HepG2 (cell line): ENCODE results near the gene THRAP3. TPM values are rescaled to one million over a fixed set of nuclear protein-coding genes. Genes with fewer than 3 reads are reported as not detected.

Experiments
- BATF2 ChIP-seq: sonication (generic); formaldehyde crosslinking; IDR thresholded peaks from 2 replicates; pipeline ENCODE4 v1.8.0; 2022; ENCODE audit warnings: mild to moderate bottlenecking, missing genetic modification reagents, moderate library complexity
- FOXK1 ChIP-seq: sonication (generic); formaldehyde crosslinking; IDR thresholded peaks from 2 replicates; pipeline ENCODE4 v1.4.0; 2020; ENCODE audit warnings: low read depth, missing genetic modification reagents, borderline replicate concordance
- GATAD1 ChIP-seq: IDR thresholded peaks from 2 replicates; pipeline ENCODE4 v1.6.1; 2016; ENCODE audit warnings: missing genetic modification reagents, missing compliant biosample characterization
- GPN1 ChIP-seq: sonication (generic); formaldehyde crosslinking; IDR thresholded peaks from 2 replicates; pipeline ENCODE4 v1.5.1; 2020; ENCODE audit warnings: missing genetic modification reagents, borderline replicate concordance
- HCFC1 ChIP-seq: fragments of 150-350 bp; IDR thresholded peaks from 2 replicates; pipeline ENCODE4 v1.6.1; 2014; ENCODE audit warnings: low read depth, low read length
- HOXA9 ChIP-seq: sonication (generic); formaldehyde crosslinking; IDR thresholded peaks from 2 replicates; pipeline ENCODE4 v1.8.1; 2022; ENCODE audit warnings: missing genetic modification reagents, mild to moderate bottlenecking, moderate library complexity, borderline replicate concordance
- RAD51 ChIP-seq: fragments of 450-650 bp; IDR thresholded peaks from 2 replicates; pipeline ENCODE4 v1.6.1; 2016; ENCODE audit warnings: borderline replicate concordance
- SOX13 ChIP-seq, 3 experiments: fragments of 450-650 bp in 1 of 3; sonication (generic) in 1 of 3; formaldehyde crosslinking in 1 of 3; IDR thresholded peaks in 2 of 3; conservative IDR thresholded peaks in 1 of 3; 2 replicates each; pipeline versions ENCODE4 v1.5.0 to v1.6.1; 2016 to 2020; ENCODE audit warnings: antibody characterized with exemption in 1 of 3, mild to moderate bottlenecking in 1 of 3, missing compliant biosample characterization in 1 of 3, missing genetic modification reagents in 1 of 3, moderate library complexity in 1 of 3
- TMF1 ChIP-seq: sonication (generic); formaldehyde crosslinking; IDR thresholded peaks from 2 replicates; pipeline ENCODE4 v1.8.1; 2022; ENCODE audit warnings: low read depth, missing genetic modification reagents
- TRIM24 ChIP-seq: sonication (generic); formaldehyde crosslinking; IDR thresholded peaks from 2 replicates; pipeline ENCODE4 v1.8.0; 2022; ENCODE audit warnings: mild to moderate bottlenecking, missing genetic modification reagents
- UBTF ChIP-seq: sonication (generic); formaldehyde crosslinking; IDR thresholded peaks from 2 replicates; pipeline ENCODE4 v1.4.0; 2020; ENCODE audit warnings: mild to moderate bottlenecking, missing genetic modification reagents
- ZBTB1 ChIP-seq: sonication (generic); formaldehyde crosslinking; IDR thresholded peaks from 2 replicates; pipeline ENCODE4 v1.4.0; 2020; ENCODE audit warnings: missing genetic modification reagents, borderline replicate concordance
- ZFP1 ChIP-seq: IDR thresholded peaks from 2 replicates; pipeline ENCODE4 v1.6.1; 2016
- ZNF317 ChIP-seq: sonication (generic); formaldehyde crosslinking; IDR thresholded peaks from 2 replicates; pipeline ENCODE4 v1.5.0; 2020; ENCODE audit warnings: mild to moderate bottlenecking, missing genetic modification reagents
- ZNF446 ChIP-seq: sonication (generic); formaldehyde crosslinking; IDR thresholded peaks from 2 replicates; pipeline ENCODE4 v1.5.0; 2020; ENCODE audit warnings: mild to moderate bottlenecking, missing genetic modification reagents
- ZNF550 ChIP-seq: sonication (generic); formaldehyde crosslinking; IDR thresholded peaks from 2 replicates; pipeline ENCODE4 v1.4.0; 2020; ENCODE audit warnings: mild to moderate bottlenecking, missing genetic modification reagents, borderline replicate concordance
- ZNF615 ChIP-seq: sonication (generic); formaldehyde crosslinking; IDR thresholded peaks from 2 replicates; pipeline ENCODE4 v1.5.0; 2020; ENCODE audit warnings: mild to moderate bottlenecking, missing genetic modification reagents, borderline replicate concordance
- ZNF703 ChIP-seq: sonication (generic); formaldehyde crosslinking; IDR thresholded peaks from 2 replicates; pipeline ENCODE4 v1.5.1; 2020; ENCODE audit warnings: missing genetic modification reagents, mild to moderate bottlenecking, moderate library complexity, borderline replicate concordance
- ZNF713 ChIP-seq: sonication (generic); formaldehyde crosslinking; IDR thresholded peaks from 2 replicates; pipeline ENCODE4 v1.4.0; 2020; ENCODE audit warnings: mild to moderate bottlenecking, missing genetic modification reagents
- ZNF792 ChIP-seq: IDR thresholded peaks from 2 replicates; pipeline ENCODE4 v1.6.1; 2016
- ZNF883 ChIP-seq: sonication (generic); formaldehyde crosslinking; IDR thresholded peaks from 2 replicates; pipeline ENCODE4 v1.5.1; 2020; ENCODE audit warnings: mild to moderate bottlenecking, missing genetic modification reagents; ENCODE audit errors: not compliant biosample characterization
- polyA plus RNA-seq, 8 experiments: library from polyadenylated mRNA; depleted of rRNA in 3 of 8; stranded (reverse) in 7 of 8; unstranded in 1 of 8; fragments of >200 nt; fragmentation: Illumina TruSeq in 4 of 8; extraction: Trizol in 4 of 8; gene quantifications; 2 replicates each; pipeline versions ENCODE4 v1.2.1 to v1.2.3, GENCODE V29; 2011 to 2016; ENCODE audit warnings: low read depth in 4 of 8, missing spikeins in 1 of 8, mixed read lengths in 1 of 8; ENCODE audit not compliant: insufficient read depth in 1 of 8
- total RNA-seq, 5 experiments: library from RNA; depleted of rRNA; stranded (reverse); fragments of >200 nt; fragmentation: Illumina TruSeq; extraction: Trizol; gene quantifications; 2 replicates each; pipeline ENCODE4 v1.2.3, GENCODE V29; 2016; ENCODE audit warnings: low read depth in 1 of 5
- TF ChIP-seq, protein P1 (sequence below): sonication (generic); formaldehyde crosslinking; IDR thresholded peaks from 2 replicates; pipeline ENCODE4 v1.4.0; 2020; ENCODE audit warnings: mild to moderate bottlenecking, missing genetic modification reagents
- TF ChIP-seq, protein P2 (sequence below): sonication (generic); formaldehyde crosslinking; IDR thresholded peaks from 2 replicates; pipeline ENCODE4 v1.4.0; 2020; ENCODE audit warnings: low read depth, mild to moderate bottlenecking, missing genetic modification reagents

Gene THRAP3
- total and polyA plus RNA-seq, 2 of the 13 experiments (the other 11 are each of a cell fraction or from before 2014, with no cell fraction given): 45.0 to 92.6 TPM

DNA sequence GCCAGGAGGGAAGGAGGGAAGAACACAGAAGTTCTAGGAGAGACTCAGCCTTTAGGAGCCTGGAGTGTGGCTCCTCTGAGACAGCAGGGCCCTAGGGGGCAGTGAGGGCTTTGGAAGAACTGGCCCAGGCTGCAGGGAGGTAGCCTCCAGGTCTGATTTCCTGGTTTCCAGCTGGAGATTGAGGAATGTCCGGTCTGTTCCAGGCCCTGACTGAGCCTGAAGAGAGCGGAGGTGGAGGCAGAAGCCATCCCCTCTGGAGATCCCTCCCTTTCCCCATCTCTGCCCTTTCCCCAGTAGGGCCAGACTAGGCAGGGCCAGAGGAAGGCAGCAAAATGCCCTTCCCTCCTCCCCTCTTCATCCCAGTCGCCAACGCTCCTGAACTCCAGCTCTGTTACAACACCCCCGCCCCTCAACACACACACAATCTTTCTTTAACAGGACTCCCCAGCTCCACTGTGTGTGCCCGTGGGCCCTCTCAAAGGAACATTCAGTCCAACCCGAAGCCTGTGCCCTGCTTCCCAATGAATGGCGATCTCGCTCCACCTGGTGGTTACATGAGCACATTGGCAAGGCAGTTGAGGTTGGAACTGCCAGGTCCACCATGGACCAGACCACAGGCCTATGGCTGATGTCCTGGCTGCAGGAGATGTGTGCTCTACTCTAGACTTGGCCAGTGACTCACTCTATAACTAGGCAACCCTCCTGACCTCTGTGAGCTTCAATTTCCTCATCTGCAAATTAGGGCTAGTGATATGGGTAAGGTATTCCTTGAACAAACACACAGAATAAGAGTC is 36.2 kb upstream of the THRAP3 start (continued):
- TF ChIP-seq, protein P1, sequence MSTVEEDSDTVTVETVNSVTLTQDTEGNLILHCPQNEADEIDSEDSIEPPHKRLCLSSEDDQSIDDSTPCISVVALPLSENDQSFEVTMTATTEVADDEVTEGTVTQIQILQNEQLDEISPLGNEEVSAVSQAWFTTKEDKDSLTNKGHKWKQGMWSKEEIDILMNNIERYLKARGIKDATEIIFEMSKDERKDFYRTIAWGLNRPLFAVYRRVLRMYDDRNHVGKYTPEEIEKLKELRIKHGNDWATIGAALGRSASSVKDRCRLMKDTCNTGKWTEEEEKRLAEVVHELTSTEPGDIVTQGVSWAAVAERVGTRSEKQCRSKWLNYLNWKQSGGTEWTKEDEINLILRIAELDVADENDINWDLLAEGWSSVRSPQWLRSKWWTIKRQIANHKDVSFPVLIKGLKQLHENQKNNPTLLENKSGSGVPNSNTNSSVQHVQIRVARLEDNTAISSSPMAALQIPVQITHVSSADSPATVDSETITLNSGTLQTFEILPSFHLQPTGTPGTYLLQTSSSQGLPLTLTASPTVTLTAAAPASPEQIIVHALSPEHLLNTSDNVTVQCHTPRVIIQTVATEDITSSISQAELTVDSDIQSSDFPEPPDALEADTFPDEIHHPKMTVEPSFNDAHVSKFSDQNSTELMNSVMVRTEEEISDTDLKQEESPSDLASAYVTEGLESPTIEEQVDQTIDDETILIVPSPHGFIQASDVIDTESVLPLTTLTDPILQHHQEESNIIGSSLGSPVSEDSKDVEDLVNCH (CRISPR knock-in tag): no peak
- TF ChIP-seq ZNF883 (CRISPR knock-in tag) (no peak), HCFC1 (no peak), ZBTB1 (no peak), TRIM24 (CRISPR knock-in tag) (no peak), ZNF792 (peak; percentile 39; the same call in 1 of the 2 replicates), SOX13 (IDR thresholded peaks at IDR 0.05) (no peak), SOX13 (CRISPR knock-in tag; conservative IDR thresholded peaks at IDR 0.05 in 1 of 2, IDR thresholded peaks at IDR 0.05 in 1 of 2) (0 out of 4 replicates have a peak, but pooled peaks of 1 of the 2 experiments have one; percentile 23), UBTF (CRISPR knock-in tag) (peak; percentile 78), ZNF550 (0 out of 2 replicates have a peak, but pooled peaks have one; percentile 78), ZNF446 (CRISPR knock-in tag) (no peak), HOXA9 (CRISPR knock-in tag) (no peak), GPN1 (CRISPR knock-in tag) (no peak), ZFP1 (CRISPR knock-in tag) (no peak), ZNF317 (CRISPR knock-in tag) (no peak), ZNF615 (CRISPR knock-in tag) (no peak), TMF1 (CRISPR knock-in tag) (no peak), ZNF713 (peak; percentile 70; the same call in 1 of the 2 replicates), ZNF703 (CRISPR knock-in tag) (no peak), FOXK1 (CRISPR knock-in tag) (no peak; the same call in 1 of the 2 replicates), BATF2 (CRISPR knock-in tag) (no peak), RAD51 (no peak), GATAD1 (0 out of 2 replicates have a peak, but pooled peaks have one; percentile 49)
- TF ChIP-seq, protein P2, sequence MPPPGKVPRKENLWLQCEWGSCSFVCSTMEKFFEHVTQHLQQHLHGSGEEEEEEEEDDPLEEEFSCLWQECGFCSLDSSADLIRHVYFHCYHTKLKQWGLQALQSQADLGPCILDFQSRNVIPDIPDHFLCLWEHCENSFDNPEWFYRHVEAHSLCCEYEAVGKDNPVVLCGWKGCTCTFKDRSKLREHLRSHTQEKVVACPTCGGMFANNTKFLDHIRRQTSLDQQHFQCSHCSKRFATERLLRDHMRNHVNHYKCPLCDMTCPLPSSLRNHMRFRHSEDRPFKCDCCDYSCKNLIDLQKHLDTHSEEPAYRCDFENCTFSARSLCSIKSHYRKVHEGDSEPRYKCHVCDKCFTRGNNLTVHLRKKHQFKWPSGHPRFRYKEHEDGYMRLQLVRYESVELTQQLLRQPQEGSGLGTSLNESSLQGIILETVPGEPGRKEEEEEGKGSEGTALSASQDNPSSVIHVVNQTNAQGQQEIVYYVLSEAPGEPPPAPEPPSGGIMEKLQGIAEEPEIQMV (CRISPR knock-in tag): no peak
